Activated naive CD4-positive, alpha-beta T cell treated with anti-CD3 and anti-CD28 coated beads, Interleukin-2, amount 50 U/mL, for 16 hours (primary cell): ENCODE measurements around the gene MYRFL.

ENCODE experiments used
- DNase-seq: peaks from one replicate; pipeline ENCODE4 v3.0.0-alpha.2; 2020

The MYRFL gene

GRCh38 chr12:69935651-69936100 is 110.6 kb downstream of the MYRFL start:
- DNase-seq: no peak

- no peak for DNase-seq
These were observed 111.2 kb downstream of the MYRFL start for GRCh38 chr12:69936214-69936731.

GRCh38 chr12:69936766-69937165 is 111.7 kb downstream of the MYRFL start:
- DNase-seq: no peak

- no peak for DNase-seq
These were observed 122.1 kb downstream of the MYRFL start for GRCh38 chr12:69947123-69947522.

- no peak for DNase-seq
These were observed 122.9 kb downstream of the MYRFL start for GRCh38 chr12:69947897-69948296.

- DNase-seq: no peak
These were observed 123.8 kb downstream of the MYRFL start for GRCh38 chr12:69948851-69949250.

GRCh38 chr12:69949311-69950002 is 124.4 kb downstream of the MYRFL start:
- DNase-seq: no peak

- DNase-seq: no peak
These were observed 126.1 kb downstream of the MYRFL start for GRCh38 chr12:69951108-69951507.

GRCh38 chr12:69952890-69953289 is 127.9 kb downstream of the MYRFL start:
- DNase-seq: no peak

GRCh38 chr12:69961246-69961645 is 136.2 kb downstream of the MYRFL start:
- DNase-seq: no peak

- DNase-seq: no peak
These were observed 141.4 kb downstream of the MYRFL start for GRCh38 chr12:69966409-69966808.

GRCh38 chr12:69966839-69967238 is 141.8 kb downstream of the MYRFL start:
- DNase-seq: no peak

- no peak for DNase-seq
These were observed 144.0 kb downstream of the MYRFL start for GRCh38 chr12:69969011-69969410.

GRCh38 chr12:69972136-69972535 is 147.1 kb downstream of the MYRFL start:
- DNase-seq: no peak

- no peak for DNase-seq
These were observed 153.0 kb downstream of the MYRFL start for GRCh38 chr12:69978020-69978419.

GRCh38 chr12:69981881-69982475 is 157.0 kb downstream of the MYRFL start:
- DNase-seq: no peak

GRCh38 chr12:69984241-69984640 is 159.2 kb downstream of the MYRFL start:
- DNase-seq: no peak

GRCh38 chr12:69985656-69986055 is 160.6 kb downstream of the MYRFL start:
- no peak for DNase-seq

GRCh38 chr12:69986114-69986513 is 161.1 kb downstream of the MYRFL start:
- no peak for DNase-seq

GRCh38 chr12:69987579-69988091 is 162.6 kb downstream of the MYRFL start:
- no peak for DNase-seq

- no peak for DNase-seq
These were observed 163.7 kb downstream of the MYRFL start for GRCh38 chr12:69988481-69989321.

GRCh38 chr12:69991690-69992288 is 166.8 kb downstream of the MYRFL start:
- no peak for DNase-seq

GRCh38 chr12:69993433-69993832 is 168.4 kb downstream of the MYRFL start:
- no peak for DNase-seq
